ENCODE measurements around the gene TMEM94. TPM values are rescaled to one million over a fixed set of nuclear protein-coding genes. Genes with fewer than 3 reads are reported as not detected.
A peak's percentile ranks its signal among the peaks of the same experiment; 100 is the strongest.

Gene TMEM94
- total RNA-seq, 1 donor from 2014 or later, result 86.4 TPM

- TF ChIP-seq, protein P1, sequence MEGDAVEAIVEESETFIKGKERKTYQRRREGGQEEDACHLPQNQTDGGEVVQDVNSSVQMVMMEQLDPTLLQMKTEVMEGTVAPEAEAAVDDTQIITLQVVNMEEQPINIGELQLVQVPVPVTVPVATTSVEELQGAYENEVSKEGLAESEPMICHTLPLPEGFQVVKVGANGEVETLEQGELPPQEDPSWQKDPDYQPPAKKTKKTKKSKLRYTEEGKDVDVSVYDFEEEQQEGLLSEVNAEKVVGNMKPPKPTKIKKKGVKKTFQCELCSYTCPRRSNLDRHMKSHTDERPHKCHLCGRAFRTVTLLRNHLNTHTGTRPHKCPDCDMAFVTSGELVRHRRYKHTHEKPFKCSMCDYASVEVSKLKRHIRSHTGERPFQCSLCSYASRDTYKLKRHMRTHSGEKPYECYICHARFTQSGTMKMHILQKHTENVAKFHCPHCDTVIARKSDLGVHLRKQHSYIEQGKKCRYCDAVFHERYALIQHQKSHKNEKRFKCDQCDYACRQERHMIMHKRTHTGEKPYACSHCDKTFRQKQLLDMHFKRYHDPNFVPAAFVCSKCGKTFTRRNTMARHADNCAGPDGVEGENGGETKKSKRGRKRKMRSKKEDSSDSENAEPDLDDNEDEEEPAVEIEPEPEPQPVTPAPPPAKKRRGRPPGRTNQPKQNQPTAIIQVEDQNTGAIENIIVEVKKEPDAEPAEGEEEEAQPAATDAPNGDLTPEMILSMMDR (IDR thresholded peaks at IDR 0.05; ENCODE audit: insufficient read depth, low read length, poor library complexity, severe bottlenecking), result peak; percentile 93
- peak; percentile 48 for DNase-seq (ENCODE audit: low read depth)
- Histone ChIP-seq H3K4me3 (ENCODE audit: low read depth, low read length) (peak within 1 kb of the TSS; percentile 89), H3K36me3 (ENCODE audit: control insufficient read depth, insufficient read depth, low read length) (peaks cover 3% of the 10 kb centered on the region), H3K27me3 (ENCODE audit: control insufficient read depth, insufficient read depth, low read length) (no peaks in the 10 kb centered on the region)
These were observed 59.2 kb downstream of the TMEM94 start, which contains the start of gene CASKIN2 for GRCh38 chr17:75515496-75516254. Gene CASKIN2, minus strand, starts transcription at chr17:75515537. Its CDS starts 1,733 bp downstream, at chr17:75513804.

- peak within 1 kb of the TSS; percentile 89 for H3K4me3 ChIP-seq (ENCODE audit: low read depth, low read length)
- peaks cover 3% of the 10 kb centered on the region for H3K36me3 ChIP-seq (ENCODE audit: control insufficient read depth, insufficient read depth, low read length)
- no peaks in the 10 kb centered on the region for H3K27me3 ChIP-seq (ENCODE audit: control insufficient read depth, insufficient read depth, low read length)
- DNase-seq (ENCODE audit: low read depth), result peak; percentile 42
- TF ChIP-seq, protein P1 (IDR thresholded peaks at IDR 0.05; ENCODE audit: insufficient read depth, low read length, poor library complexity, severe bottlenecking), result no peak
These were observed 59.8 kb downstream of the TMEM94 start, which contains the start of gene TSEN54 for GRCh38 chr17:75516255-75516618. Gene TSEN54, plus strand, starts transcription at chr17:75516528. Its CDS starts 33 bp downstream, at chr17:75516561.

DNA sequence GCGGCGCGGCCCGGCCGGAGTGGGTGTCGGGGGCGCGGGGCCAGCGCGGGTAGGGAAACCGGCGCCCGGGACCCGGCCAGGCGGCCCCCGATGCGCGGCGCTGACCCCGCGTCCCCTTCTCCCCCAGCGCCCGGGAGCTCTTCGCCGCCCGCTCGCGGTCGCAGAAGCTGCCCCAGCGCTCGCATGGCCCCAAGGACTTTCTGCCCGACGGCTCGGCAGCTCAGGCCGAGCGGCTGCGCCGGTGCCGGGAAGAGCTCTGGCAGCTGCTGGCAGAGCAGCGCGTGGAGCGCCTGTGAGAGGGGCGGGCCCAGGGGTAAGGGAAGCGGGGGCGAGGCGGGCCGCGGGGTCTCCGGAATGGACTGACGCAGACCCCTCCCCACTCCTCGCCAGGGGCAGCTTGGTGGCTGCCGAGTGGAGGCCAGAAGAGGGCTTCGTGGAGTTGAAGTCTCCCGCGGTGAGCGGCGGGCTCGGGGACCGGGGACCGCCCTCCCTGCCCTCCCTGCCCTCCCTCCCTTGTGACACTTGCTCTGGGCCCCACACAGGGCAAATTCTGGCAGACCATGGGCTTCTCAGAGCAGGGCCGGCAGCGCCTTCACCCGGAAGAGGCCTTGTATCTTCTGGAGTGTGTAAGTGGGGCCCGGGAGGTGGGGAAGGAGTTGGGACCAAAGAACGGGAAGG, 60.3 kb downstream of the TMEM94 start:
- H3K36me3 ChIP-seq (ENCODE audit: control insufficient read depth, insufficient read depth, low read length), result peaks cover 3% of the 10 kb centered on the region
- H3K27me3 ChIP-seq (ENCODE audit: control insufficient read depth, insufficient read depth, low read length), result no peaks in the 10 kb centered on the region
- H3K4me3 ChIP-seq (ENCODE audit: low read depth, low read length), result peak overlapping the region; percentile 89
- no peak for DNase-seq (ENCODE audit: low read depth)
- TF ChIP-seq, protein P1 (IDR thresholded peaks at IDR 0.05; ENCODE audit: insufficient read depth, low read length, poor library complexity, severe bottlenecking), result no peak

DNA sequence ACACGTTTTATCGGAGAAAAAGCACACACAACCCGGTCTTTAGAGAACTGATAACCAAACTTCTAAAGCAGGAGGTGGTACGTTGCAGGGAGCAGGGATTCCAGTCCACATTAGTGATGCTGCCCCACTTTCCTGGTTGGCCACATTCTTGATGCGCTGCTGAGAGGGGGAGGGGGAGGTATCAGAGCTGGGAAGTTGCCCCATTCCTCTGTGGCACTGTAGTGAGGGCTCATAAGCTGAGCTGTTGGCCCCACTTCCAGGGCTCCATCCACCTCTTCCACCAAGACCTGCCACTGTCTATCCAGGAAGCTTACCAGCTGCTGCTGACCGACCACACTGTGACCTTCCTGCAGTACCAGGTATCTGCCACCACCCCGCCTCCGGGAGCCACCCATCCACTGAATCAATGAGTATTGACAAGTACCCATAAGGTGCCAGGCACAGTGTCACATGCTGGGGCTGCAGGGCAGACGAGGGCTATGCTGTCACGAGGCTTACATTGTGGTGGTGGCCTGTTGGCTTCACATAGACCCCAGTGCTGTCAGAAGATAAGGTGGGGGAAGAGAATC, 60.9 kb downstream of the TMEM94 start:
- TF ChIP-seq, protein P1 (IDR thresholded peaks at IDR 0.05; ENCODE audit: insufficient read depth, low read length, poor library complexity, severe bottlenecking), result no peak
- no peaks in the 10 kb centered on the region for H3K27me3 ChIP-seq (ENCODE audit: control insufficient read depth, insufficient read depth, low read length)
- no peak for DNase-seq (ENCODE audit: low read depth)
- peaks cover 3% of the 10 kb centered on the region for H3K36me3 ChIP-seq (ENCODE audit: control insufficient read depth, insufficient read depth, low read length)
- peak overlapping the region; percentile 89 for H3K4me3 ChIP-seq (ENCODE audit: low read depth, low read length)

- TF ChIP-seq, protein P1 (IDR thresholded peaks at IDR 0.05; ENCODE audit: insufficient read depth, low read length, poor library complexity, severe bottlenecking), result no peak
- DNase-seq (ENCODE audit: low read depth), result no peak
- H3K4me3 ChIP-seq (ENCODE audit: low read depth, low read length), result no peak overlapping the region
These were observed 61.8 kb downstream of the TMEM94 start for GRCh38 chr17:75518201-75518600.

More at GRCh38 chr17:75518201-75518600, 61.8 kb downstream of the TMEM94 start:
- Histone ChIP-seq H3K27me3 (ENCODE audit: control insufficient read depth, insufficient read depth, low read length) (no peaks in the 10 kb centered on the region), H3K36me3 (ENCODE audit: control insufficient read depth, insufficient read depth, low read length) (peaks cover 3% of the 10 kb centered on the region)

Measured in kidney epithelial cell (primary cell).